A549 (cell line): ENCODE measurements around the gene KPTN. TPM values are rescaled to one million over a fixed set of nuclear protein-coding genes. Genes with fewer than 3 reads are reported as not detected.

ENCODE experiments used
- ATAC-seq, 2 experiments: fragments of 200-7000 bp in 1 of 2; fragments of >200 bp in 1 of 2; cut with Nextera tagmentation in 1 of 2; cut with Tn5 transposase in 1 of 2; 3 replicates each; pipeline versions ENCODE4 v1.8.0 to v1.9.1; 2018 to 2020; ENCODE audit warnings: mild to moderate bottlenecking in 1 of 2, moderate library complexity in 1 of 2
- CTCF ChIA-PET: fragments of 300-600 bp; sonication (Branson Sonifier 250); formaldehyde crosslinking; extraction: SDS; loops from one replicate; lab custom pipeline; 2021; ENCODE audit warnings: antibody characterized with exemption, inconsistent platforms; lab: Yijun Ruan, JAX
- POLR2A ChIA-PET: fragments of 350-600 bp; formaldehyde crosslinking; extraction: SDS; loops from one replicate; lab custom pipeline; 2021; ENCODE audit warnings: antibody characterized with exemption, inconsistent platforms; lab: Yijun Ruan, JAX
- DNase-seq, 2 experiments: peaks; one replicate each; pipeline versions ENCODE4 v3.0.0 to v3.0.0-alpha.2; 2011 to 2016; ENCODE audit warnings: low read depth in 1 of 2, low spot score in 1 of 2
- FAIRE-seq: peaks from 2 replicates; lab custom pipeline; 2011; peaks lifted over from hg19 to GRCh38; lab: Jason Lieb, UNC
- H3K27ac ChIP-seq, 2 experiments: fragments of >200 bp; sonication (Bioruptor Twin); formaldehyde crosslinking; 3 replicates each; pipeline ENCODE4 v1.5.1; 2016 to 2017
- H3K4me1 ChIP-seq: fragments of >200 bp; sonication (Bioruptor Twin); formaldehyde crosslinking; 3 replicates; pipeline ENCODE4 v1.6.1; 2016
- H3K4me2 ChIP-seq: fragments of >200 bp; sonication (Bioruptor Twin); formaldehyde crosslinking; 3 replicates; pipeline ENCODE4 v1.6.1; 2016
- H3K4me3 ChIP-seq: fragments of >200 bp; sonication (Bioruptor Twin); formaldehyde crosslinking; 3 replicates; pipeline ENCODE4 v1.5.1; 2016
- H3K9me3 ChIP-seq: fragments of >200 bp; sonication (Bioruptor Twin); formaldehyde crosslinking; 3 replicates; pipeline ENCODE4 v1.6.1; 2016
- BHLHE40 ChIP-seq: IDR thresholded peaks from 2 replicates; pipeline ENCODE4 v1.6.1; 2012; ENCODE audit warnings: low read depth, low read length, inconsistent platforms
- CBX8 ChIP-seq: fragments of 200-600 bp; sonication (generic); IDR thresholded peaks from 2 replicates; pipeline ENCODE4 v1.6.1; 2016
- EHMT2 ChIP-seq: fragments of 200-600 bp; sonication (generic); IDR thresholded peaks from 2 replicates; pipeline ENCODE4 v1.6.1; 2016; ENCODE audit warnings: antibody characterized with exemption, low read depth, mild to moderate bottlenecking, moderate library complexity
- ESRRA ChIP-seq: fragments of 150-350 bp; IDR thresholded peaks from 2 replicates; pipeline ENCODE4 v1.6.1; 2014; ENCODE audit warnings: mild to moderate bottlenecking, low read length, borderline replicate concordance
- FOSB ChIP-seq: fragments of 250-450 bp; sonication (Bioruptor Pico); IDR thresholded peaks from 2 replicates; pipeline ENCODE4 v1.5.0; 2020; ENCODE audit warnings: mild to moderate bottlenecking, moderate library complexity
- FOSL2 ChIP-seq, 2 experiments: fragments of 450-650 bp in 1 of 2; fragments of >200 bp in 1 of 2; sonication (Bioruptor Twin) in 1 of 2; formaldehyde crosslinking; IDR thresholded peaks; 2 replicates each; pipeline versions ENCODE4 v1.5.0 to v1.6.1; 2016 to 2020; ENCODE audit warnings: mild to moderate bottlenecking in 1 of 2, moderate library complexity in 1 of 2
- GATA3 ChIP-seq: IDR thresholded peaks from 2 replicates; pipeline ENCODE4 v1.6.1; 2012; ENCODE audit warnings: borderline replicate concordance
- KDM1A ChIP-seq: fragments of 200-600 bp; sonication (generic); IDR thresholded peaks from 2 replicates; pipeline ENCODE4 v1.6.1; 2016; ENCODE audit warnings: low read depth, mild to moderate bottlenecking
- MAFK ChIP-seq: fragments of 450-650 bp; IDR thresholded peaks from 2 replicates; pipeline ENCODE4 v1.6.1; 2014; ENCODE audit not compliant: partially characterized antibody
- MAZ ChIP-seq: fragments of 150-350 bp; IDR thresholded peaks from 2 replicates; pipeline ENCODE4 v1.6.1; 2014; ENCODE audit warnings: antibody characterized with exemption, low read depth, low read length, borderline replicate concordance
- NR3C1 ChIP-seq: fragments of >200 bp; sonication (Bioruptor Twin); formaldehyde crosslinking; IDR thresholded peaks from 3 replicates; pipeline ENCODE4 v1.6.1; 2017
- PBX3 ChIP-seq: IDR thresholded peaks from 2 replicates; pipeline ENCODE4 v1.6.1; 2012
- POLR2A ChIP-seq: IDR thresholded peaks from 2 replicates; pipeline ENCODE4 v1.6.1; 2012; ENCODE audit warnings: mild to moderate bottlenecking, low read length
- RAD21 ChIP-seq, 2 experiments: fragments of >200 bp in 1 of 2; sonication (Bioruptor Twin) in 1 of 2; formaldehyde crosslinking in 1 of 2; IDR thresholded peaks in 1 of 2; conservative IDR thresholded peaks in 1 of 2; 2 replicates in 1 of 2; 3 replicates in 1 of 2; pipeline ENCODE4 v1.6.1; 2012 to 2018; ENCODE audit warnings: inconsistent platforms in 1 of 2
- RARB ChIP-seq: fragments of 250-450 bp; sonication (Bioruptor Pico); IDR thresholded peaks from 2 replicates; pipeline ENCODE4 v1.8.0; 2021; ENCODE audit warnings: mild to moderate bottlenecking, moderate library complexity
- RCOR1 ChIP-seq: fragments of 150-350 bp; IDR thresholded peaks from 2 replicates; pipeline ENCODE4 v1.6.1; 2014; ENCODE audit warnings: antibody characterized with exemption, low read length, low read depth
- REST ChIP-seq: fragments of 200-600 bp; sonication (generic); IDR thresholded peaks from 2 replicates; pipeline ENCODE4 v1.6.1; 2016; ENCODE audit warnings: antibody characterized with exemption, mild to moderate bottlenecking, moderate library complexity
- RFX5 ChIP-seq: fragments of 450-650 bp; IDR thresholded peaks from 2 replicates; pipeline ENCODE4 v1.7.1; 2014; ENCODE audit warnings: antibody characterized with exemption, mild to moderate bottlenecking, moderate library complexity
- RNF2 ChIP-seq: fragments of 200-600 bp; sonication (generic); IDR thresholded peaks from 2 replicates; pipeline ENCODE4 v1.6.1; 2016; ENCODE audit warnings: low read depth, mild to moderate bottlenecking, antibody characterized with exemption, moderate library complexity, borderline replicate concordance
- SREBF2 ChIP-seq: fragments of 450-650 bp; IDR thresholded peaks from 2 replicates; pipeline ENCODE4 v1.6.1; 2014; ENCODE audit warnings: mild to moderate bottlenecking, moderate library complexity
- ZFP36 ChIP-seq: fragments of 450-650 bp; IDR thresholded peaks from 2 replicates; pipeline ENCODE4 v1.6.1; 2014; ENCODE audit warnings: borderline replicate concordance; ENCODE audit not compliant: partially characterized antibody
- ZNF302 ChIP-seq: fragments of 250-450 bp; sonication (Bioruptor Pico); IDR thresholded peaks from 2 replicates; pipeline ENCODE4 v1.9.0; 2021; ENCODE audit warnings: inconsistent platforms, mild to moderate bottlenecking, moderate library complexity
- WGBS: methylation state at CpG from one replicate; pipeline ENCODE4 v1.1.6; 2017; ENCODE audit errors: missing lambda C conversion rate; 5-methylcytosine and 5-hydroxymethylcytosine counted together
- polyA plus RNA-seq, 4 experiments: library from polyadenylated mRNA; depleted of rRNA in 3 of 4; stranded (reverse); fragments of >200 nt; fragmentation: RNase III in 1 of 4; extraction: RNeasy Plus Mini Kit Qiagen cat#74134 plus additional on column Dnase treatment in 1 of 4; gene quantifications; 2 replicates in 3 of 4; 3 replicates in 1 of 4; pipeline ENCODE4 v1.2.3, GENCODE V29; 2011 to 2017
- TF ChIP-seq, protein P1 (sequence below): IDR thresholded peaks from 2 replicates; pipeline ENCODE4 v1.6.1; 2012; ENCODE audit warnings: low read depth, borderline replicate concordance
- TF ChIP-seq, protein P2 (sequence below): IDR thresholded peaks from 2 replicates; pipeline ENCODE4 v1.6.1; 2012

The KPTN gene
- polyA plus RNA-seq, 2 of the 4 experiments (the other 2 are of a cell fraction), result 10.6 to 20.6 TPM

DNA sequence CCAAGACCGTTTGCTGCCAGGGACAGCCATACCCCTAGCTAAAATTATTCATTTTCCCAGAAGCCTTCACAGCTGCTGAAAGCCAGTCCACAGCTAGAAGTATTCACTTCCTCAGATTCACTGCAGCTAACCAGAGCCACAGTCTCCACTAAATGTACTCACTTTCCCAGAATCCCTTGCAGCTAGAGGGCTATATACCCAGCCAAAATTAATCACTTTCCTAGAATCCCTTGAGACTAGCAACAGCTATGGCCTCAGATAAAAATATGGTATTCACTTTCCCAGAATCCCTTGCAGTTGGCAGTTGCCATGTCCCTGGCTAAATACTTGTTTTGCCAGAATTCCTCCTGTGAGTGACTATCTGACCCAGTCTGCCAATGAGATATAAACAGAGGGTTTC is 50.9 kb downstream of the KPTN start:
- Histone ChIP-seq H3K9me3 (no peaks in the 10 kb centered on the region; the same call in 2 of the 3 replicates), H3K4me2 (no peak overlapping the region), H3K4me3 (no peak overlapping the region), H3K27ac (no peak overlapping the region), H3K4me1 (peaks cover 12% of the 10 kb centered on the region)
- CTCF ChIA-PET, result interaction anchor here (0.6 to 28.3 kb wide), 18 partner anchors 6 to 430 kb away, joined by 3 to 901 read pairs (median 6); partner anchors contain the start of genes DHX34, EHD2, KPTN and NAPA
- no peak for TF ChIP-seq ESRRA
- TF ChIP-seq, protein P1, sequence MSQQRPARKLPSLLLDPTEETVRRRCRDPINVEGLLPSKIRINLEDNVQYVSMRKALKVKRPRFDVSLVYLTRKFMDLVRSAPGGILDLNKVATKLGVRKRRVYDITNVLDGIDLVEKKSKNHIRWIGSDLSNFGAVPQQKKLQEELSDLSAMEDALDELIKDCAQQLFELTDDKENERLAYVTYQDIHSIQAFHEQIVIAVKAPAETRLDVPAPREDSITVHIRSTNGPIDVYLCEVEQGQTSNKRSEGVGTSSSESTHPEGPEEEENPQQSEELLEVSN, result no peak
- TF ChIP-seq RCOR1, result no peak
- TF ChIP-seq CBX8, result no peak
- no peak for TF ChIP-seq BHLHE40
- TF ChIP-seq MAFK, result no peak
- TF ChIP-seq RNF2, result no peak
- no peak for TF ChIP-seq NR3C1
- no peak for TF ChIP-seq ZNF302 (CRISPR knock-in tag)
- TF ChIP-seq FOSB, result no peak
- TF ChIP-seq POLR2A, result no peak
- no peak for TF ChIP-seq GATA3
- no peak for TF ChIP-seq EHMT2
- no peak for TF ChIP-seq MAZ
- no peak for TF ChIP-seq KDM1A
- TF ChIP-seq REST, result no peak
- TF ChIP-seq, protein P2, sequence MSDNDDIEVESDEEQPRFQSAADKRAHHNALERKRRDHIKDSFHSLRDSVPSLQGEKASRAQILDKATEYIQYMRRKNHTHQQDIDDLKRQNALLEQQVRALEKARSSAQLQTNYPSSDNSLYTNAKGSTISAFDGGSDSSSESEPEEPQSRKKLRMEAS, result no peak
- WGBS, result 57% methylated on average over 1 of the region's 1 CpG
- FAIRE-seq (no peak), DNase-seq (no peak), ATAC-seq (no peak)
- POLR2A ChIA-PET, result interaction anchor here (0.9 kb wide), 1 partner anchor 310 kb away, joined by 3 read pairs; no protein-coding TSS in a partner anchor

DNA sequence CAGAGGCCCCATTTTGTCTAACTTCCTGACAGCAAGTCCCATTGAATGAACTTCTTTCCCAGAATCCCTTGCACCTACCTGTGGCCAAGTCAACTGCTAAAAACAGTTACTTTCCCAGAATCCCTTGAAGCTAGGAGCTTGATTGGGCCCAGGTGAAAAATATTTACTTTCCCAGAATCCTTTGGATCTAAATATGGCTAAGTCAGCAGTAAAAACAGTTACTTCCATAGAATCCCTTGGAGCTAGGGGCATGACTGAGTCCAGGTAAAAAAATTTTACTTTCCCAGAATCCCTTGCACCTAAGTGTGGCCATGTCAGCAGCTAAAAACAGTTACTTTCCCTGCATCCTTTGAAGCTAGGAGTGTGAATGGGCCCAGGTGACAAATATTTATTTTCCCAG is 51.5 kb downstream of the KPTN start:
- DNase-seq (no peak), FAIRE-seq (no peak), ATAC-seq (no peak)
- H3K27ac ChIP-seq, result no peak overlapping the region
- ChIA-PET CTCF (interaction anchor here (0.6 to 28.3 kb wide), 14 partner anchors 12 to 431 kb away, joined by 3 to 901 read pairs (median 5); partner anchors contain the start of genes DHX34, EHD2, NAPA and NOP53), POLR2A (no interaction called here)
- H3K9me3 ChIP-seq, result no peaks in the 10 kb centered on the region; the same call in 2 of the 3 replicates
- peaks cover 18% of the 10 kb centered on the region for H3K4me1 ChIP-seq
- no peak overlapping the region for H3K4me3 ChIP-seq
- no peak overlapping the region for H3K4me2 ChIP-seq
- TF ChIP-seq RFX5 (no peak), MAFK (peak; percentile 81)

- 80% methylated on average over 18 of the region's 18 CpGs for WGBS
- Histone ChIP-seq H3K4me3 (no peak overlapping the region), H3K4me1 (peaks cover 20% of the 10 kb centered on the region), H3K4me2 (no peak overlapping the region), H3K27ac (no peak overlapping the region), H3K9me3 (no peaks in the 10 kb centered on the region; the same call in 2 of the 3 replicates)
- ATAC-seq (no peak), FAIRE-seq (no peak), DNase-seq (no peak)
- ChIA-PET CTCF (interaction anchor here (0.6 to 28.3 kb wide), 14 partner anchors 15 to 431 kb away, joined by 3 to 901 read pairs (median 7); partner anchors contain the start of genes DHX34, EHD2, KPTN and NAPA), POLR2A (no interaction called here)
- TF ChIP-seq MAZ (no peak), RCOR1 (no peak), POLR2A (no peak), RAD21 (conservative IDR thresholded peaks at IDR 0.05 in 1 of 2, IDR thresholded peaks at IDR 0.05 in 1 of 2) (no peak), CBX8 (no peak), FOSL2 (IDR thresholded peaks at IDR 0.05) (no peak), FOSL2 (CRISPR knock-in tag; IDR thresholded peaks at IDR 0.05) (no peak), PBX3 (no peak), REST (no peak), ZFP36 (no peak), RARB (CRISPR knock-in tag) (no peak), SREBF2 (no peak), FOSB (no peak)
- TF ChIP-seq, protein P1, result no peak
Measured at GRCh38 chr19:47432091-47432490, 51.9 kb downstream of the KPTN start.
